HEK293 (cell line): ENCODE data around the gene PITPNC1.

ENCODE experiments used
- CTCF ChIA-PET: fragments of 350-600 bp; formaldehyde crosslinking; extraction: SDS; loops from one replicate; lab custom pipeline; 2021; ENCODE audit warnings: antibody characterized with exemption; lab: Yijun Ruan, JAX
- POLR2A ChIA-PET: fragments of 300-600 bp; formaldehyde crosslinking; extraction: SDS; loops from one replicate; lab custom pipeline; 2020; ENCODE audit warnings: antibody characterized with exemption, inconsistent platforms; lab: Yijun Ruan, JAX
- H3K27ac ChIP-seq: fragments of 200-500 bp; sonication (Bioruptor generic); 2 replicates; pipeline ENCODE4 v1.5.1; 2014; ENCODE audit warnings: low read depth, low read length, control low read depth, inconsistent platforms; ENCODE audit errors: extremely low read depth
- H3K36me3 ChIP-seq, 2 experiments: fragments of 200-500 bp in 1 of 2; sonication (Bioruptor generic) in 1 of 2; 1 replicate in 1 of 2; 2 replicates in 1 of 2; pipeline ENCODE4 v1.5.1; 2014 to 2017; ENCODE audit warnings: inconsistent platforms in 2 of 2, low read length in 2 of 2; ENCODE audit not compliant: control insufficient read depth in 2 of 2, insufficient read depth in 1 of 2
- H3K4me1 ChIP-seq: fragments of 200-500 bp; sonication (Bioruptor generic); 2 replicates; pipeline ENCODE4 v1.5.1; 2014; ENCODE audit warnings: mild to moderate bottlenecking, low read length, inconsistent platforms; ENCODE audit not compliant: control insufficient read depth, insufficient read depth
- H3K4me3 ChIP-seq: 2 replicates; pipeline ENCODE4 v1.5.1; 2011; ENCODE audit warnings: low read depth, mild to moderate bottlenecking, control low read depth, low read length, moderate library complexity
- H3K9me3 ChIP-seq: fragments of 200-500 bp; sonication (Bioruptor generic); 2 replicates; pipeline ENCODE4 v1.5.1; 2014; ENCODE audit warnings: low read depth, low read length, inconsistent platforms; ENCODE audit not compliant: control insufficient read depth, insufficient read depth
- BCL11A ChIP-seq: fragments of 450-650 bp; formaldehyde crosslinking; IDR thresholded peaks from 2 replicates; pipeline ENCODE4 v1.5.1; 2016; ENCODE audit warnings: low read depth, missing biosample characterization, missing genetic modification characterization
- BCL11B ChIP-seq: fragments of 450-650 bp; formaldehyde crosslinking; IDR thresholded peaks from 2 replicates; pipeline ENCODE4 v1.5.1; 2016; ENCODE audit warnings: low read depth, missing biosample characterization, missing genetic modification characterization
- GLIS1 ChIP-seq: fragments of 450-650 bp; formaldehyde crosslinking; IDR thresholded peaks from 2 replicates; pipeline ENCODE4 v1.5.1; 2016; ENCODE audit warnings: missing biosample characterization, missing genetic modification characterization
- MZF1 ChIP-seq: fragments of 450-650 bp; formaldehyde crosslinking; IDR thresholded peaks from 2 replicates; pipeline ENCODE4 v1.5.1; 2017; ENCODE audit warnings: missing biosample characterization, missing genetic modification characterization, borderline replicate concordance
- PATZ1 ChIP-seq: fragments of 450-650 bp; formaldehyde crosslinking; IDR thresholded peaks from 2 replicates; pipeline ENCODE4 v1.5.1; 2016; ENCODE audit warnings: missing biosample characterization, missing genetic modification characterization
- SALL2 ChIP-seq: fragments of 450-650 bp; formaldehyde crosslinking; IDR thresholded peaks from 2 replicates; pipeline ENCODE4 v1.5.0; 2017; ENCODE audit warnings: missing biosample characterization, mild to moderate bottlenecking, missing genetic modification characterization, borderline replicate concordance
- YY2 ChIP-seq: fragments of 450-650 bp; formaldehyde crosslinking; IDR thresholded peaks from 2 replicates; pipeline ENCODE4 v1.5.1; 2016; ENCODE audit warnings: missing biosample characterization, missing genetic modification characterization
- ZBTB11 ChIP-seq: fragments of 450-650 bp; formaldehyde crosslinking; conservative IDR thresholded peaks from 2 replicates; pipeline ENCODE4 v1.5.1; 2016; ENCODE audit warnings: low read depth, missing biosample characterization, missing genetic modification characterization
- ZBTB20 ChIP-seq: fragments of 450-650 bp; formaldehyde crosslinking; IDR thresholded peaks from 2 replicates; pipeline ENCODE4 v1.5.1; 2016; ENCODE audit warnings: missing biosample characterization, missing genetic modification characterization
- ZBTB21 ChIP-seq: fragments of 450-650 bp; formaldehyde crosslinking; IDR thresholded peaks from 2 replicates; pipeline ENCODE4 v1.5.1; 2017; ENCODE audit warnings: missing biosample characterization, missing genetic modification characterization
- ZBTB49 ChIP-seq: fragments of 450-650 bp; formaldehyde crosslinking; IDR thresholded peaks from 2 replicates; pipeline ENCODE4 v1.5.1; 2016; ENCODE audit warnings: missing biosample characterization, missing genetic modification characterization, low read depth
- ZBTB8A ChIP-seq: fragments of 450-650 bp; formaldehyde crosslinking; IDR thresholded peaks from 2 replicates; pipeline ENCODE4 v1.5.1; 2016; ENCODE audit warnings: missing biosample characterization, missing genetic modification characterization
- ZEB2 ChIP-seq: fragments of 450-650 bp; formaldehyde crosslinking; IDR thresholded peaks from 2 replicates; pipeline ENCODE4 v1.5.1; 2016; ENCODE audit warnings: missing biosample characterization, missing genetic modification characterization
- ZFP3 ChIP-seq: fragments of 450-650 bp; formaldehyde crosslinking; IDR thresholded peaks from 2 replicates; pipeline ENCODE4 v1.5.1; 2016; ENCODE audit warnings: low read depth, missing biosample characterization, missing genetic modification characterization
- ZNF112 ChIP-seq: fragments of 450-650 bp; formaldehyde crosslinking; IDR thresholded peaks from 2 replicates; pipeline ENCODE4 v1.5.0; 2017; ENCODE audit warnings: missing biosample characterization, missing genetic modification characterization
- ZNF211 ChIP-seq: fragments of 450-650 bp; formaldehyde crosslinking; IDR thresholded peaks from 2 replicates; pipeline ENCODE4 v1.5.1; 2016; ENCODE audit warnings: low read depth, missing biosample characterization, missing genetic modification characterization
- ZNF37A ChIP-seq: fragments of 450-650 bp; IDR thresholded peaks from 2 replicates; pipeline ENCODE4 v1.5.1; 2018; ENCODE audit warnings: missing biosample characterization, missing genetic modification characterization
- ZNF394 ChIP-seq: fragments of 450-650 bp; formaldehyde crosslinking; IDR thresholded peaks from 2 replicates; pipeline ENCODE4 v1.5.1; 2016; ENCODE audit warnings: missing biosample characterization, missing genetic modification characterization, mild to moderate bottlenecking, moderate library complexity, borderline replicate concordance
- ZNF48 ChIP-seq: fragments of 450-650 bp; formaldehyde crosslinking; IDR thresholded peaks from 2 replicates; pipeline ENCODE4 v1.5.1; 2016; ENCODE audit warnings: missing biosample characterization, missing genetic modification characterization
- ZNF514 ChIP-seq: fragments of 450-650 bp; formaldehyde crosslinking; IDR thresholded peaks from 2 replicates; pipeline ENCODE4 v1.5.1; 2016; ENCODE audit warnings: missing biosample characterization, missing genetic modification characterization
- ZNF580 ChIP-seq: fragments of 450-650 bp; formaldehyde crosslinking; IDR thresholded peaks from 2 replicates; pipeline ENCODE4 v1.5.1; 2016; ENCODE audit warnings: missing biosample characterization, missing genetic modification characterization
- ZNF585B ChIP-seq: fragments of 450-650 bp; formaldehyde crosslinking; IDR thresholded peaks from 2 replicates; pipeline ENCODE4 v1.5.1; 2016; ENCODE audit warnings: missing biosample characterization, missing genetic modification characterization
- ZNF600 ChIP-seq: fragments of 450-650 bp; formaldehyde crosslinking; IDR thresholded peaks from 2 replicates; pipeline ENCODE4 v1.5.1; 2016; ENCODE audit warnings: missing biosample characterization, missing genetic modification characterization
- ZNF624 ChIP-seq: fragments of 450-650 bp; formaldehyde crosslinking; IDR thresholded peaks from 2 replicates; pipeline ENCODE4 v1.5.1; 2017; ENCODE audit warnings: missing biosample characterization, missing genetic modification characterization
- ZNF701 ChIP-seq: fragments of 450-650 bp; formaldehyde crosslinking; IDR thresholded peaks from 2 replicates; pipeline ENCODE4 v1.5.1; 2016; ENCODE audit warnings: missing biosample characterization, missing genetic modification characterization
- ZNF768 ChIP-seq: fragments of 450-650 bp; formaldehyde crosslinking; IDR thresholded peaks from 2 replicates; pipeline ENCODE4 v1.5.1; 2018; ENCODE audit warnings: missing biosample characterization, mild to moderate bottlenecking, missing genetic modification characterization

The PITPNC1 gene

DNA sequence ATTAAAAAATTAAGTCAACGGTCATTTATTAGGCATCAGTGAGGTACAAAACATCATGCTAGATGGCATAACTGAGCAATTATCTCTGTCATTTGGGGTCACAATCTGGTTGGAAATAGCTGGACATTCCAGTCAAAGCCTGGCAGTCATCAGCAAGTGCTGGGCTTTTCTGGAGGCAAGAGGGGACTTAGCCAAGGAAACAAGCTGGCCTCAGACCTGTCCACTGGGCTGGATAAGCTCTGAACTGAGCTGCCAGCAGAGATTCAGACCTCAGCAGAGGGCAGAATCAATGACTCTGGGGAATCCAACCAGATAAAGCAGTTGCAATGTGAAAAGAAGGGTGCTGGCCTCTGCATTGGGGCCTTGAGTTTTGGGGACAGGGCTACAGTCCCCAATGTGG is 178.8 kb downstream of the PITPNC1 start (continued):
- TF ChIP-seq ZNF600 (tag by site-specific recombination) (no peak), ZBTB20 (tag by site-specific recombination) (no peak), ZBTB49 (tag by site-specific recombination) (no peak), ZNF701 (tag by site-specific recombination) (no peak), MZF1 (tag by site-specific recombination) (no peak), YY2 (tag by site-specific recombination) (no peak), BCL11B (no peak), ZNF624 (no peak), ZNF768 (no peak), ZFP3 (tag by site-specific recombination) (no peak)

DNA sequence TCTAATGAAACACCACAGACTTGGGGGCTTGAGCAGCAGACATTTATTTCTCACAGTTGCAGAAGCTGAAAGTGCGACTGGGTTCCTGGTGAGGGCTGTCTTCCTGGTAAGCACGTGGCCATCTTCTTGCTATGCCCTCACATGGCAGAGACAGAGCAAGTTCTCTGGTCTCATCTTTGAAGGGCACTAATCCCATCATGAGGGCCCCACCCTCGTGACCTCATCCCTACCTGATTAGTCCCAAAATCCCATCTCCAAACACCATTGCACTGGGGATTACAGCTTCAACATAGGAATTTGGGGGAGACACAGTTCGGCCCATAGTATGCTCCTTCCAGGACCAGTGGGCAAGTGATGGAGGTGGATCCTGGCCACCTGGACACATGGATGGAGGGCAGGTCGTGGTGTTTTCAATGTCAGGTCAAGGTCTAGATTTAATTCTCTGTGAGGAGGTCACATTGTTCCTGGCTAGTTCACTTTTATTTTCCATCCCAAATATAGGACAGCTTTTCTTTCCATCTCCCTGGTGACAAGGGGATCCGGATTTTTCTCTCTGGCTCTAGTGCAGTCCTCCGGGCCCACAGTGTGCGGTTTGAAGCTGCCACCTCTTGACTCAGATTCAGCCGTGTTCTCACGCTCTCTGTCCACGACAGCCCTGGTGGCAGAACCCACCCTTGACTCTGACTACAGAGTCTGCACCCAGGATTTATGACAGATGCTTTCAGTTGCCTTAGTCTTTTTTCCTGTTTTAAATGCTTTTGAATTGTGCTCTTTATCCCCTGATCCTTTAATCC is 180.2 kb downstream of the PITPNC1 start:
- ChIA-PET CTCF (interaction anchor here (0.5 to 3.4 kb wide), 4 partner anchors 8 to 133 kb away, joined by 3 to 13 read pairs (median 5); no protein-coding TSS in a partner anchor), POLR2A (interaction anchor here (0.7 kb wide), 1 partner anchor 144 kb away, joined by 3 read pairs; no protein-coding TSS in a partner anchor)
- peaks cover 5% of the 10 kb centered on the region; the same call in 1 of the 2 replicates for H3K4me1 ChIP-seq
- no peak for TF ChIP-seq SALL2 (tag by site-specific recombination)
- TF ChIP-seq ZNF580 (tag by site-specific recombination), result no peak
- TF ChIP-seq ZBTB8A (tag by site-specific recombination), result no peak
- no peak for TF ChIP-seq BCL11A (tag by site-specific recombination)
- no peak for TF ChIP-seq PATZ1 (tag by site-specific recombination)
- no peak overlapping the region for H3K27ac ChIP-seq
- H3K36me3 ChIP-seq, result no peaks in the 10 kb centered on the region
- no peak overlapping the region for H3K4me3 ChIP-seq
- H3K9me3 ChIP-seq, result no peaks in the 10 kb centered on the region

- POLR2A ChIA-PET, result no interaction called here
- peaks cover 5% of the 10 kb centered on the region; the same call in 1 of the 2 replicates for H3K4me1 ChIP-seq
- CTCF ChIA-PET, result interaction anchor here (0.5 to 3.4 kb wide), 3 partner anchors 45 to 132 kb away, joined by 3 to 13 read pairs (median 6); no protein-coding TSS in a partner anchor
- no peak for TF ChIP-seq ZBTB11 (tag by site-specific recombination)
- TF ChIP-seq ZNF394 (tag by site-specific recombination), result no peak
- no peak for TF ChIP-seq ZBTB21 (tag by site-specific recombination)
- no peak for TF ChIP-seq ZNF585B (tag by site-specific recombination)
- no peak for TF ChIP-seq ZNF211 (tag by site-specific recombination)
- TF ChIP-seq GLIS1 (tag by site-specific recombination), result no peak
- no peak for TF ChIP-seq ZNF514 (tag by site-specific recombination)
- no peak for TF ChIP-seq ZNF701 (tag by site-specific recombination)
- no peak for TF ChIP-seq ZNF48 (tag by site-specific recombination)
- TF ChIP-seq ZEB2 (tag by site-specific recombination), result no peak
- TF ChIP-seq ZNF112 (tag by site-specific recombination), result no peak
- no peak for TF ChIP-seq SALL2 (tag by site-specific recombination)
- TF ChIP-seq ZNF37A, result no peak
These were observed 180.8 kb downstream of the PITPNC1 start for GRCh38 chr17:67557921-67558320.

More at GRCh38 chr17:67557921-67558320, 180.8 kb downstream of the PITPNC1 start:
- no peaks in the 10 kb centered on the region for H3K36me3 ChIP-seq
- no peak overlapping the region for H3K4me3 ChIP-seq
- H3K9me3 ChIP-seq, result no peaks in the 10 kb centered on the region
- H3K27ac ChIP-seq, result no peak overlapping the region
